SK-N-SH treated with all-trans-retinoic acid at 6 μM for 48 hours (cell line): ENCODE measurements around the gene TSPAN18.

Source experiments
- ATAC-seq: fragments of 200-7000 bp; cut with Tn5 transposase; 3 replicates; pipeline ENCODE4 v1.9.1; 2020; ENCODE audit warnings: mild to moderate bottlenecking, moderate library complexity
- BACH2 ChIP-seq: fragments of 250-450 bp; sonication (Bioruptor Pico); IDR thresholded peaks from 2 replicates; pipeline ENCODE4 v1.9.0; 2021; ENCODE audit warnings: mild to moderate bottlenecking, borderline replicate concordance
- CREB5 ChIP-seq: fragments of 250-450 bp; sonication (Bioruptor Pico); IDR thresholded peaks from 2 replicates; pipeline ENCODE4 v1.5.1; 2020; ENCODE audit warnings: low read depth, mild to moderate bottlenecking, moderate library complexity
- CSDC2 ChIP-seq: fragments of 250-450 bp; sonication (Bioruptor Pico); IDR thresholded peaks from 2 replicates; pipeline ENCODE4 v1.5.0; 2020; ENCODE audit warnings: mild to moderate bottlenecking, moderate library complexity
- CSRNP3 ChIP-seq: fragments of 250-450 bp; sonication (Bioruptor Pico); IDR thresholded peaks from 2 replicates; pipeline ENCODE4 v1.5.1; 2021; ENCODE audit warnings: mild to moderate bottlenecking, moderate library complexity
- ESRRG ChIP-seq: fragments of 250-450 bp; sonication (Bioruptor Pico); IDR thresholded peaks from 2 replicates; pipeline ENCODE4 v1.6.1; 2021; ENCODE audit warnings: mild to moderate bottlenecking
- GLIS3 ChIP-seq: fragments of 250-450 bp; sonication (Bioruptor Pico); IDR thresholded peaks from 2 replicates; pipeline ENCODE4 v1.5.0; 2020; ENCODE audit warnings: mild to moderate bottlenecking, moderate library complexity
- OSR1 ChIP-seq: fragments of 250-450 bp; sonication (Bioruptor Pico); IDR thresholded peaks from 2 replicates; pipeline ENCODE4 v1.8.0; 2022; ENCODE audit warnings: moderate library complexity, mild to moderate bottlenecking, inconsistent platforms
- POU6F1 ChIP-seq: fragments of 250-450 bp; sonication (Bioruptor Pico); IDR thresholded peaks from 2 replicates; pipeline ENCODE4 v1.8.0; 2021; ENCODE audit warnings: low read depth, mild to moderate bottlenecking, moderate library complexity, borderline replicate concordance
- PPARA ChIP-seq: fragments of 250-450 bp; sonication (Bioruptor Pico); IDR thresholded peaks from 2 replicates; pipeline ENCODE4 v1.5.0; 2020; ENCODE audit warnings: mild to moderate bottlenecking, borderline replicate concordance
- RARB ChIP-seq: fragments of 250-450 bp; sonication (Bioruptor Pico); IDR thresholded peaks from 2 replicates; pipeline ENCODE4 v1.8.0; 2021; ENCODE audit warnings: mild to moderate bottlenecking, moderate library complexity
- SNAI2 ChIP-seq: fragments of 250-450 bp; sonication (Bioruptor Pico); IDR thresholded peaks from 2 replicates; pipeline ENCODE4 v1.5.0; 2020; ENCODE audit warnings: mild to moderate bottlenecking, moderate library complexity
- TOX ChIP-seq: fragments of 250-450 bp; sonication (Bioruptor Pico); IDR thresholded peaks from 2 replicates; pipeline ENCODE4 v1.8.0; 2021; ENCODE audit warnings: mild to moderate bottlenecking, moderate library complexity, borderline replicate concordance
- ZFP3 ChIP-seq: fragments of 250-450 bp; sonication (Bioruptor Pico); IDR thresholded peaks from 2 replicates; pipeline ENCODE4 v1.5.0; 2020; ENCODE audit warnings: mild to moderate bottlenecking, moderate library complexity
- ZNF565 ChIP-seq: fragments of 450-650 bp; formaldehyde crosslinking; conservative IDR thresholded peaks from 2 replicates; pipeline ENCODE4 v1.5.0; 2020; ENCODE audit warnings: low read depth, mild to moderate bottlenecking, moderate library complexity
- ZNF70 ChIP-seq: fragments of 450-650 bp; formaldehyde crosslinking; IDR thresholded peaks from 2 replicates; pipeline ENCODE4 v1.5.0; 2020; ENCODE audit warnings: mild to moderate bottlenecking, moderate library complexity
- ZNF8 ChIP-seq: fragments of 450-650 bp; formaldehyde crosslinking; IDR thresholded peaks from 2 replicates; pipeline ENCODE4 v1.5.0; 2020; ENCODE audit warnings: mild to moderate bottlenecking, moderate library complexity
- TF ChIP-seq, protein P1 (sequence below): fragments of 250-450 bp; sonication (Bioruptor Pico); IDR thresholded peaks from 2 replicates; pipeline ENCODE4 v1.8.0; 2020; ENCODE audit warnings: mild to moderate bottlenecking, moderate library complexity, borderline replicate concordance

TSPAN18 gene

GRCh38 chr11:44775985-44776446 lies 49.3 kb downstream of the TSPAN18 start (continued):
- no peak for TF ChIP-seq CSRNP3 (CRISPR knock-in tag)
- no peak for TF ChIP-seq GLIS3 (CRISPR knock-in tag)
- no peak for TF ChIP-seq ESRRG (CRISPR knock-in tag)
- no peak for TF ChIP-seq BACH2 (CRISPR knock-in tag)
- TF ChIP-seq OSR1: no peak
- no peak for TF ChIP-seq CREB5 (CRISPR knock-in tag)

GRCh38 chr11:44776551-44777208 lies 49.9 kb downstream of the TSPAN18 start:
- TF ChIP-seq CSDC2 (CRISPR knock-in tag) (no peak), POU6F1 (CRISPR knock-in tag) (no peak), PPARA (CRISPR knock-in tag) (no peak), TOX (CRISPR knock-in tag) (no peak), ZNF70 (CRISPR knock-in tag) (no peak), CSRNP3 (CRISPR knock-in tag) (no peak), RARB (CRISPR knock-in tag) (no peak), ZNF8 (CRISPR knock-in tag) (no peak), ZFP3 (no peak)
- TF ChIP-seq, protein P1, sequence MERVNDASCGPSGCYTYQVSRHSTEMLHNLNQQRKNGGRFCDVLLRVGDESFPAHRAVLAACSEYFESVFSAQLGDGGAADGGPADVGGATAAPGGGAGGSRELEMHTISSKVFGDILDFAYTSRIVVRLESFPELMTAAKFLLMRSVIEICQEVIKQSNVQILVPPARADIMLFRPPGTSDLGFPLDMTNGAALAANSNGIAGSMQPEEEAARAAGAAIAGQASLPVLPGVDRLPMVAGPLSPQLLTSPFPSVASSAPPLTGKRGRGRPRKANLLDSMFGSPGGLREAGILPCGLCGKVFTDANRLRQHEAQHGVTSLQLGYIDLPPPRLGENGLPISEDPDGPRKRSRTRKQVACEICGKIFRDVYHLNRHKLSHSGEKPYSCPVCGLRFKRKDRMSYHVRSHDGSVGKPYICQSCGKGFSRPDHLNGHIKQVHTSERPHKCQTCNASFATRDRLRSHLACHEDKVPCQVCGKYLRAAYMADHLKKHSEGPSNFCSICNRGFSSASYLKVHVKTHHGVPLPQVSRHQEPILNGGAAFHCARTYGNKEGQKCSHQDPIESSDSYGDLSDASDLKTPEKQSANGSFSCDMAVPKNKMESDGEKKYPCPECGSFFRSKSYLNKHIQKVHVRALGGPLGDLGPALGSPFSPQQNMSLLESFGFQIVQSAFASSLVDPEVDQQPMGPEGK: no peak
- no peak for ATAC-seq

GRCh38 chr11:44777209-44778194 lies 50.7 kb downstream of the TSPAN18 start:
- ATAC-seq: no peak
- TF ChIP-seq SNAI2: no peak
- no peak for TF ChIP-seq TOX (CRISPR knock-in tag)
- no peak for TF ChIP-seq RARB (CRISPR knock-in tag)
- no peak for TF ChIP-seq ZNF565 (CRISPR knock-in tag)
- no peak for TF ChIP-seq CSRNP3 (CRISPR knock-in tag)
- TF ChIP-seq PPARA (CRISPR knock-in tag): no peak
- TF ChIP-seq BACH2 (CRISPR knock-in tag): no peak
- TF ChIP-seq, protein P1: no peak
